HEK293 (cell line): Measurements from ENCODE around the gene ATP8B4.

Experiments
- CTCF ChIA-PET: fragments of 350-600 bp; formaldehyde crosslinking; extraction: SDS; loops from one replicate; lab custom pipeline; 2021; ENCODE audit warnings: antibody characterized with exemption; lab: Yijun Ruan, JAX
- POLR2A ChIA-PET: fragments of 300-600 bp; formaldehyde crosslinking; extraction: SDS; loops from one replicate; lab custom pipeline; 2020; ENCODE audit warnings: antibody characterized with exemption, inconsistent platforms; lab: Yijun Ruan, JAX
- H3K27ac ChIP-seq: fragments of 200-500 bp; sonication (Bioruptor generic); 2 replicates; pipeline ENCODE4 v1.5.1; 2014; ENCODE audit warnings: low read depth, low read length, control low read depth, inconsistent platforms; ENCODE audit errors: extremely low read depth
- H3K36me3 ChIP-seq, 2 experiments: fragments of 200-500 bp in 1 of 2; sonication (Bioruptor generic) in 1 of 2; 1 replicate in 1 of 2; 2 replicates in 1 of 2; pipeline ENCODE4 v1.5.1; 2014 to 2017; ENCODE audit warnings: inconsistent platforms in 2 of 2, low read length in 2 of 2; ENCODE audit not compliant: control insufficient read depth in 2 of 2, insufficient read depth in 1 of 2
- H3K4me1 ChIP-seq: fragments of 200-500 bp; sonication (Bioruptor generic); 2 replicates; pipeline ENCODE4 v1.5.1; 2014; ENCODE audit warnings: mild to moderate bottlenecking, low read length, inconsistent platforms; ENCODE audit not compliant: control insufficient read depth, insufficient read depth
- H3K4me3 ChIP-seq: 2 replicates; pipeline ENCODE4 v1.5.1; 2011; ENCODE audit warnings: low read depth, mild to moderate bottlenecking, control low read depth, low read length, moderate library complexity
- H3K9me3 ChIP-seq: fragments of 200-500 bp; sonication (Bioruptor generic); 2 replicates; pipeline ENCODE4 v1.5.1; 2014; ENCODE audit warnings: low read depth, low read length, inconsistent platforms; ENCODE audit not compliant: control insufficient read depth, insufficient read depth
- ELK4 ChIP-seq: IDR thresholded peaks from 2 replicates; pipeline ENCODE4 v1.6.1; 2011; ENCODE audit warnings: mild to moderate bottlenecking, low read depth, low read length, borderline replicate concordance
- FEZF1 ChIP-seq: fragments of 450-650 bp; formaldehyde crosslinking; IDR thresholded peaks from 2 replicates; pipeline ENCODE4 v1.5.1; 2016; ENCODE audit warnings: missing biosample characterization, missing genetic modification characterization
- KLF9 ChIP-seq: fragments of 450-650 bp; formaldehyde crosslinking; IDR thresholded peaks from 2 replicates; pipeline ENCODE4 v1.5.1; 2016; ENCODE audit warnings: missing biosample characterization, missing genetic modification characterization, low read depth
- MZF1 ChIP-seq: fragments of 450-650 bp; formaldehyde crosslinking; IDR thresholded peaks from 2 replicates; pipeline ENCODE4 v1.5.1; 2017; ENCODE audit warnings: missing biosample characterization, missing genetic modification characterization, borderline replicate concordance
- PRDM6 ChIP-seq: fragments of 450-650 bp; formaldehyde crosslinking; IDR thresholded peaks from 2 replicates; pipeline ENCODE4 v1.5.1; 2017; ENCODE audit warnings: missing biosample characterization, missing genetic modification characterization
- ZBTB21 ChIP-seq: fragments of 450-650 bp; formaldehyde crosslinking; IDR thresholded peaks from 2 replicates; pipeline ENCODE4 v1.5.1; 2017; ENCODE audit warnings: missing biosample characterization, missing genetic modification characterization
- ZNF157 ChIP-seq: fragments of 450-650 bp; formaldehyde crosslinking; IDR thresholded peaks from 2 replicates; pipeline ENCODE4 v1.5.1; 2016; ENCODE audit warnings: missing biosample characterization, missing genetic modification characterization
- ZNF211 ChIP-seq: fragments of 450-650 bp; formaldehyde crosslinking; IDR thresholded peaks from 2 replicates; pipeline ENCODE4 v1.5.1; 2016; ENCODE audit warnings: low read depth, missing biosample characterization, missing genetic modification characterization
- ZNF23 ChIP-seq: fragments of 450-650 bp; formaldehyde crosslinking; IDR thresholded peaks from 2 replicates; pipeline ENCODE4 v1.5.1; 2016; ENCODE audit warnings: missing biosample characterization, missing genetic modification characterization, borderline replicate concordance
- ZNF354C ChIP-seq: fragments of 450-650 bp; formaldehyde crosslinking; IDR thresholded peaks from 2 replicates; pipeline ENCODE4 v1.5.1; 2016; ENCODE audit warnings: missing biosample characterization, missing genetic modification characterization, low read depth, borderline replicate concordance
- ZNF37A ChIP-seq: fragments of 450-650 bp; IDR thresholded peaks from 2 replicates; pipeline ENCODE4 v1.5.1; 2018; ENCODE audit warnings: missing biosample characterization, missing genetic modification characterization
- ZNF394 ChIP-seq: fragments of 450-650 bp; formaldehyde crosslinking; IDR thresholded peaks from 2 replicates; pipeline ENCODE4 v1.5.1; 2016; ENCODE audit warnings: missing biosample characterization, missing genetic modification characterization, mild to moderate bottlenecking, moderate library complexity, borderline replicate concordance
- ZNF473 ChIP-seq: fragments of 450-650 bp; formaldehyde crosslinking; IDR thresholded peaks from 2 replicates; pipeline ENCODE4 v1.5.1; 2017; ENCODE audit warnings: missing biosample characterization, missing genetic modification characterization
- ZNF555 ChIP-seq: fragments of 450-650 bp; formaldehyde crosslinking; conservative IDR thresholded peaks from 2 replicates; pipeline ENCODE4 v1.5.1; 2017; ENCODE audit warnings: missing biosample characterization, mild to moderate bottlenecking, missing genetic modification characterization, inconsistent platforms
- ZNF571 ChIP-seq: fragments of 450-650 bp; formaldehyde crosslinking; IDR thresholded peaks from 2 replicates; pipeline ENCODE4 v1.5.0; 2017; ENCODE audit warnings: missing biosample characterization, missing genetic modification characterization
- ZNF596 ChIP-seq: fragments of 450-650 bp; IDR thresholded peaks from 2 replicates; pipeline ENCODE4 v1.5.0; 2018; ENCODE audit warnings: missing biosample characterization, mild to moderate bottlenecking, missing genetic modification characterization, moderate library complexity
- ZNF658 ChIP-seq: fragments of 450-650 bp; formaldehyde crosslinking; IDR thresholded peaks from 2 replicates; pipeline ENCODE4; 2016; ENCODE audit warnings: missing biosample characterization, missing genetic modification characterization
- ZNF785 ChIP-seq: fragments of 450-650 bp; formaldehyde crosslinking; IDR thresholded peaks from 2 replicates; pipeline ENCODE4 v1.5.1; 2016; ENCODE audit warnings: missing biosample characterization, missing genetic modification characterization
- ZNF830 ChIP-seq: fragments of 450-650 bp; IDR thresholded peaks from 2 replicates; pipeline ENCODE4 v1.5.0; 2018; ENCODE audit warnings: missing biosample characterization, missing genetic modification characterization, low read depth, mild to moderate bottlenecking, moderate library complexity
- ZSCAN18 ChIP-seq: fragments of 450-650 bp; formaldehyde crosslinking; IDR thresholded peaks from 2 replicates; pipeline ENCODE4 v1.5.1; 2016; ENCODE audit warnings: missing biosample characterization, missing genetic modification characterization
- TF ChIP-seq, protein P1 (sequence below): fragments of 450-650 bp; formaldehyde crosslinking; IDR thresholded peaks from 2 replicates; pipeline ENCODE4 v1.5.1; 2016; ENCODE audit warnings: missing biosample characterization, missing genetic modification characterization
- TF ChIP-seq, protein P2 (sequence below): fragments of 450-650 bp; formaldehyde crosslinking; IDR thresholded peaks from 2 replicates; pipeline ENCODE4 v1.5.1; 2016; ENCODE audit warnings: missing biosample characterization, missing genetic modification characterization

The ATP8B4 gene

GRCh38 chr15:50067254-50067653, 51.8 kb downstream of the ATP8B4 start:
- Histone ChIP-seq H3K36me3 (no peaks in the 10 kb centered on the region), H3K4me1 (no peaks in the 10 kb centered on the region), H3K27ac (no peak overlapping the region), H3K9me3 (no peaks in the 10 kb centered on the region), H3K4me3 (no peak overlapping the region)
- POLR2A ChIA-PET = no interaction called here
- CTCF ChIA-PET = interaction anchor here (0.7 kb wide), 1 partner anchor 1216 kb away, joined by 3 read pairs; no protein-coding TSS in a partner anchor
- TF ChIP-seq ZNF830 (tag by site-specific recombination) = no peak
- TF ChIP-seq, protein P1, sequence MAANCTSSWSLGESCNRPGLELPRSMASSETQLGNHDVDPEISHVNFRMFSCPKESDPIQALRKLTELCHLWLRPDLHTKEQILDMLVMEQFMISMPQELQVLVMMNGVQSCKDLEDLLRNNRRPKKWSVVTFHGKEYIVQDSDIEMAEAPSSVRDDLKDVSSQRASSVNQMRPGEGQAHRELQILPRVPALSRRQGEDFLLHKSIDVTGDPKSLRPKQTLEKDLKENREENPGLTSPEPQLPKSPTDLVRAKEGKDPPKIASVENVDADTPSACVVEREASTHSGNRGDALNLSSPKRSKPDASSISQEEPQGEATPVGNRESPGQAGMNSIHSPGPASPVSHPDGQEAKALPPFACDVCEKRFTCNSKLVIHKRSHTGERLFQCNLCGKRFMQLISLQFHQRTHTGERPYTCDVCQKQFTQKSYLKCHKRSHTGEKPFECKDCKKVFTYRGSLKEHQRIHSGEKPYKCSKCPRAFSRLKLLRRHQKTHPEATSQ (tag by site-specific recombination) = no peak
- no peak for TF ChIP-seq ZNF23 (tag by site-specific recombination)
- TF ChIP-seq, protein P2, sequence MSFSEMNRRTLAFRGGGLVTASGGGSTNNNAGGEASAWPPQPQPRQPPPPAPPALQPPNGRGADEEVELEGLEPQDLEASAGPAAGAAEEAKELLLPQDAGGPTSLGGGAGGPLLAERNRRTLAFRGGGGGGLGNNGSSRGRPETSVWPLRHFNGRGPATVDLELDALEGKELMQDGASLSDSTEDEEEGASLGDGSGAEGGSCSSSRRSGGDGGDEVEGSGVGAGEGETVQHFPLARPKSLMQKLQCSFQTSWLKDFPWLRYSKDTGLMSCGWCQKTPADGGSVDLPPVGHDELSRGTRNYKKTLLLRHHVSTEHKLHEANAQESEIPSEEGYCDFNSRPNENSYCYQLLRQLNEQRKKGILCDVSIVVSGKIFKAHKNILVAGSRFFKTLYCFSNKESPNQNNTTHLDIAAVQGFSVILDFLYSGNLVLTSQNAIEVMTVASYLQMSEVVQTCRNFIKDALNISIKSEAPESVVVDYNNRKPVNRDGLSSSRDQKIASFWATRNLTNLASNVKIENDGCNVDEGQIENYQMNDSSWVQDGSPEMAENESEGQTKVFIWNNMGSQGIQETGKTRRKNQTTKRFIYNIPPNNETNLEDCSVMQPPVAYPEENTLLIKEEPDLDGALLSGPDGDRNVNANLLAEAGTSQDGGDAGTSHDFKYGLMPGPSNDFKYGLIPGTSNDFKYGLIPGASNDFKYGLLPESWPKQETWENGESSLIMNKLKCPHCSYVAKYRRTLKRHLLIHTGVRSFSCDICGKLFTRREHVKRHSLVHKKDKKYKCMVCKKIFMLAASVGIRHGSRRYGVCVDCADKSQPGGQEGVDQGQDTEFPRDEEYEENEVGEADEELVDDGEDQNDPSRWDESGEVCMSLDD (tag by site-specific recombination) = no peak
- no peak for TF ChIP-seq ZNF658
- TF ChIP-seq ZNF555 = no peak
- no peak for TF ChIP-seq ZNF354C (tag by site-specific recombination)
- no peak for TF ChIP-seq ZNF37A (tag by site-specific recombination)
- TF ChIP-seq ZNF211 (tag by site-specific recombination) = no peak
- TF ChIP-seq ELK4 = no peak
- TF ChIP-seq ZBTB21 (tag by site-specific recombination) = no peak
- no peak for TF ChIP-seq ZNF473 (tag by site-specific recombination)
- TF ChIP-seq ZNF596 (tag by site-specific recombination) = no peak
- TF ChIP-seq ZNF785 = no peak

- H3K4me3 ChIP-seq = no peak overlapping the region
- no peaks in the 10 kb centered on the region for H3K9me3 ChIP-seq
- TF ChIP-seq MZF1 (tag by site-specific recombination) (no peak), ZNF394 (no peak), FEZF1 (no peak), ZNF571 (tag by site-specific recombination) (no peak), KLF9 (tag by site-specific recombination) (no peak), ZNF157 (tag by site-specific recombination) (no peak), PRDM6 (no peak), ZSCAN18 (tag by site-specific recombination) (no peak)
- ChIA-PET POLR2A (no interaction called here), CTCF (no interaction called here)
- H3K27ac ChIP-seq = no peak overlapping the region
- H3K36me3 ChIP-seq = no peaks in the 10 kb centered on the region
- H3K4me1 ChIP-seq = no peaks in the 10 kb centered on the region
Measured at GRCh38 chr15:50066666-50067065, 52.4 kb downstream of the ATP8B4 start.
